GM19240 (cell line): ENCODE data around the gene ANKS1B.

Experiments used
- DNase-seq: peaks from one replicate; pipeline ENCODE4 v3.0.0; 2011; ENCODE audit warnings: low spot score; ENCODE audit not compliant: insufficient read length

ANKS1B gene

GRCh38 chr12:99201906-99202645 lies 782.7 kb downstream of the ANKS1B start:
- DNase-seq = no peak

- no peak for DNase-seq
Observed at GRCh38 chr12:99200711-99201384, 783.9 kb downstream of the ANKS1B start.

- DNase-seq = no peak
Observed at GRCh38 chr12:99195474-99195873, 789.3 kb downstream of the ANKS1B start.

GRCh38 chr12:99192489-99192888 lies 792.2 kb downstream of the ANKS1B start:
- DNase-seq = no peak

- no peak for DNase-seq
Observed at GRCh38 chr12:99176871-99177270, 807.9 kb downstream of the ANKS1B start.

GRCh38 chr12:99170461-99170860 lies 814.3 kb downstream of the ANKS1B start:
- no peak for DNase-seq

GRCh38 chr12:99170037-99170436 lies 814.7 kb downstream of the ANKS1B start:
- DNase-seq = no peak

- DNase-seq = no peak
Observed at GRCh38 chr12:99157946-99158345, 826.8 kb downstream of the ANKS1B start.

- no peak for DNase-seq
Observed at GRCh38 chr12:99154983-99155336, 829.8 kb downstream of the ANKS1B start.

- no peak for DNase-seq
Observed at GRCh38 chr12:99154216-99154982, 830.3 kb downstream of the ANKS1B start.

GRCh38 chr12:99153293-99153692 lies 831.4 kb downstream of the ANKS1B start:
- no peak for DNase-seq

- no peak for DNase-seq
Observed at GRCh38 chr12:99152337-99152736, 832.4 kb downstream of the ANKS1B start.

GRCh38 chr12:99151744-99152143 lies 833.0 kb downstream of the ANKS1B start:
- DNase-seq = no peak

GRCh38 chr12:99147130-99147529 lies 837.6 kb downstream of the ANKS1B start:
- DNase-seq = no peak

GRCh38 chr12:99146730-99147129 lies 838.0 kb downstream of the ANKS1B start:
- no peak for DNase-seq

- no peak for DNase-seq
Observed at GRCh38 chr12:99146185-99146584, 838.6 kb downstream of the ANKS1B start.

GRCh38 chr12:99142651-99143050 lies 842.1 kb downstream of the ANKS1B start:
- no peak for DNase-seq

- DNase-seq = no peak
Observed at GRCh38 chr12:99140017-99140720, 844.6 kb downstream of the ANKS1B start.

GRCh38 chr12:99138393-99138792 lies 846.3 kb downstream of the ANKS1B start:
- no peak for DNase-seq

- no peak for DNase-seq
Observed at GRCh38 chr12:99137124-99137855, 847.4 kb downstream of the ANKS1B start.

- DNase-seq = no peak
Observed at GRCh38 chr12:99136516-99136915, 848.2 kb downstream of the ANKS1B start.
